ENCODE data around the gene FOXN3. TPM values are rescaled to one million over a fixed set of nuclear protein-coding genes. Genes with fewer than 3 reads are reported as not detected.

The FOXN3 gene
- total RNA-seq, 1 experiment from 2014 or later = 8.8 TPM

DNA sequence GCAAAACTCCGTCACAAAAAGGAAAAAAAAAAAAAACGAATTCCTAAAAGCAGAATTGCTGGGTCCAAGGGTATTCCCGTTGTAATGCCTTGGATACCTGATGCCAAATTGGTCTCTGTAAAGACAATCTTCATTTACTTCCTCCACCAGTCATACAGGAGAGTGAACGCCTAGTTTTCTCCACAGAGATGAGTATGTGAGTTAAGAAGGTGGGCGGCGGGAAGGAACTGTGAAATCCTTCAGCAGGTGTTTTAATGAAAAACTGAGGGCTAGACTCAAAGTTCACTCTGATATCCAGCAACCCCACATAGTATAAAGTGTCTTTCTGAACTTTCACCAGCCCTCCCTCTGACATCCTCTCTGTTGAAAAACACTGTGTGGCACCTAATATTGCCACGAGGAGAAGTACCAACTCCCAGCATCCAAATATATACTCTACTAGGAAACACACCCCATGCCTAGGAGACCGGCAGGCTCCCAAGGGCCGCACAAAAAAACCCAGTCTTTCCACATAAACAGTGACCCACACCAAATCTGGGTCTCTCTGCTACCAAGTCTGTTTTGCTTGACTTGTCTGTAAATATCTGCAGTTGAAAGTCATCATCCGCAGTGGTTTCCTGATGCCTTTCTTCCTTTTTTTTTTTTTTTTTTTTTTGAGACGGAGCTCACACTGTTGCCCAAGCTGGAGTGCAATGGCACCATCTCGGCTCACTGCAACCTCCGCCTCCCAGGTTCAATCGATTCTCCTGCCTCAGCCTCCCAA, 30.3 kb upstream of the FOXN3 start:
- POLR2A ChIA-PET = no interaction called here
- Histone ChIP-seq H3K27me3 (ENCODE audit: control insufficient read depth, insufficient read depth, low read length) (no peaks in the 10 kb centered on the region; the same call in 1 of the 2 replicates), H3K4me1 (ENCODE audit: control insufficient read depth, insufficient read depth, low read length) (no peaks in the 10 kb centered on the region), H3K36me3 (ENCODE audit: control insufficient read depth, insufficient read depth, low read length) (no peaks in the 10 kb centered on the region), H3K4me3 (ENCODE audit: low read depth in 2 of 2, low read length in 2 of 2) (no peak overlapping the region), H3K27ac (ENCODE audit: low read length) (no peak overlapping the region), H3K9me3 (ENCODE audit: control insufficient read depth, insufficient read depth, low read depth, low read length) (no peaks in the 10 kb centered on the region)
- TF ChIP-seq, protein P1, sequence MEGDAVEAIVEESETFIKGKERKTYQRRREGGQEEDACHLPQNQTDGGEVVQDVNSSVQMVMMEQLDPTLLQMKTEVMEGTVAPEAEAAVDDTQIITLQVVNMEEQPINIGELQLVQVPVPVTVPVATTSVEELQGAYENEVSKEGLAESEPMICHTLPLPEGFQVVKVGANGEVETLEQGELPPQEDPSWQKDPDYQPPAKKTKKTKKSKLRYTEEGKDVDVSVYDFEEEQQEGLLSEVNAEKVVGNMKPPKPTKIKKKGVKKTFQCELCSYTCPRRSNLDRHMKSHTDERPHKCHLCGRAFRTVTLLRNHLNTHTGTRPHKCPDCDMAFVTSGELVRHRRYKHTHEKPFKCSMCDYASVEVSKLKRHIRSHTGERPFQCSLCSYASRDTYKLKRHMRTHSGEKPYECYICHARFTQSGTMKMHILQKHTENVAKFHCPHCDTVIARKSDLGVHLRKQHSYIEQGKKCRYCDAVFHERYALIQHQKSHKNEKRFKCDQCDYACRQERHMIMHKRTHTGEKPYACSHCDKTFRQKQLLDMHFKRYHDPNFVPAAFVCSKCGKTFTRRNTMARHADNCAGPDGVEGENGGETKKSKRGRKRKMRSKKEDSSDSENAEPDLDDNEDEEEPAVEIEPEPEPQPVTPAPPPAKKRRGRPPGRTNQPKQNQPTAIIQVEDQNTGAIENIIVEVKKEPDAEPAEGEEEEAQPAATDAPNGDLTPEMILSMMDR (IDR thresholded peaks at IDR 0.05) = no peak
- no peak for TF ChIP-seq POLR2AphosphoS5 (IDR thresholded peaks at IDR 0.05; ENCODE audit: low read depth, low read length)
- CTCF ChIA-PET = no interaction called here
- DNase-seq (ENCODE audit: low read depth, low spot score) (no peak), ATAC-seq (no peak)
- in situ Hi-C loops (cut with HindIII; ENCODE audit: low pct_unique_long_range_greater_than_20kb, low sequenced_read_pairs) = no loop called here
- intact Hi-C loops (cut with micrococcal nuclease; ENCODE audit: unreplicated experiment) = no loop called here
- BruUV-seq (replicated peaks) = no TSS peak

- Histone ChIP-seq H3K4me1 (ENCODE audit: control insufficient read depth, insufficient read depth, low read length) (no peaks in the 10 kb centered on the region), H3K27me3 (ENCODE audit: control insufficient read depth, insufficient read depth, low read length) (no peaks in the 10 kb centered on the region; the same call in 1 of the 2 replicates), H3K4me3 (ENCODE audit: low read depth in 2 of 2, low read length in 2 of 2) (no peak overlapping the region), H3K9me3 (ENCODE audit: control insufficient read depth, insufficient read depth, low read depth, low read length) (no peaks in the 10 kb centered on the region), H3K36me3 (ENCODE audit: control insufficient read depth, insufficient read depth, low read length) (no peaks in the 10 kb centered on the region), H3K27ac (ENCODE audit: low read length) (no peak overlapping the region)
- ChIA-PET POLR2A (no interaction called here), CTCF (no interaction called here)
- intact Hi-C loops (cut with micrococcal nuclease; ENCODE audit: unreplicated experiment) = no loop called here
- TF ChIP-seq REST (IDR thresholded peaks at IDR 0.05; ENCODE audit: insufficient read depth in 1 of 2, low read depth in 2 of 2, low read length in 1 of 2) (no peak), SIN3A (IDR thresholded peaks at IDR 0.05; ENCODE audit: borderline replicate concordance, insufficient read depth, low read depth, low read length) (no peak), TCF7L2 (IDR thresholded peaks at IDR 0.05; ENCODE audit: low read depth, low read length) (no peak), POLR2AphosphoS5 (IDR thresholded peaks at IDR 0.05; ENCODE audit: low read depth, low read length) (no peak)
- TF ChIP-seq, protein P1 (IDR thresholded peaks at IDR 0.05) = no peak
- DNase-seq (ENCODE audit: low read depth, low spot score) = no peak
- in situ Hi-C loops (cut with HindIII; ENCODE audit: low pct_unique_long_range_greater_than_20kb, low sequenced_read_pairs) = no loop called here
- BruUV-seq (replicated peaks) = no TSS peak
- ATAC-seq = no peak
Observed at GRCh38 chr14:89445273-89445973, 28.4 kb upstream of the FOXN3 start.
